Activated effector memory CD4-positive, alpha-beta T cell treated with Interleukin-2 at 50 U/mL for 16 hours (primary cell): ENCODE measurements around the gene CHD2.
"Not testable (repeated sequence)": the region's sequence is repeated elsewhere in the genome, so short reads cannot be mapped to it uniquely, and the experiment has no call there.

Source experiments
- DNase-seq: peaks from one replicate; pipeline ENCODE4 v3.0.0-alpha.2; 2020

The CHD2 gene

GRCh38 chr15:92899948-92900730 lies at the start of gene CHD2:
TSS of gene CHD2 (plus strand) at chr15:92900324. CDS start at chr15:92901238, 914 bp downstream.
- peak; percentile 60 for DNase-seq

GRCh38 chr15:92853222-92853621 lies 46.9 kb upstream of the CHD2 start:
- DNase-seq: no peak

GRCh38 chr15:92861742-92862141 lies 38.4 kb upstream of the CHD2 start:
- DNase-seq: no peak

GRCh38 chr15:92864127-92864814 lies 35.9 kb upstream of the CHD2 start:
- DNase-seq: no peak

- DNase-seq: no peak
These were observed 30.7 kb upstream of the CHD2 start for GRCh38 chr15:92869263-92869940.

GRCh38 chr15:92870010-92870591 lies 30.0 kb upstream of the CHD2 start:
- DNase-seq: no peak

- DNase-seq: not testable (repeated sequence)
These were observed 27.2 kb upstream of the CHD2 start for GRCh38 chr15:92872967-92873366.

- DNase-seq: no peak
These were observed 23.1 kb upstream of the CHD2 start for GRCh38 chr15:92877000-92877399.

GRCh38 chr15:92877416-92877815 lies 22.7 kb upstream of the CHD2 start:
- no peak for DNase-seq

GRCh38 chr15:92878593-92879053 lies 21.5 kb upstream of the CHD2 start:
- DNase-seq: no peak

- no peak for DNase-seq
These were observed 20.0 kb upstream of the CHD2 start for GRCh38 chr15:92879949-92880725.

GRCh38 chr15:92880796-92881195 lies 19.3 kb upstream of the CHD2 start:
- no peak for DNase-seq

GRCh38 chr15:92881211-92881754 lies 18.8 kb upstream of the CHD2 start:
- DNase-seq: no peak

- DNase-seq: peak; percentile 98
These were observed 18.1 kb upstream of the CHD2 start for GRCh38 chr15:92881802-92882696.

GRCh38 chr15:92882697-92883162 lies 17.4 kb upstream of the CHD2 start:
- no peak for DNase-seq

- peak; percentile 23 for DNase-seq
These were observed 16.8 kb upstream of the CHD2 start for GRCh38 chr15:92883163-92883875.

GRCh38 chr15:92883876-92884435 lies 16.2 kb upstream of the CHD2 start:
- DNase-seq: no peak

- DNase-seq: no peak
These were observed 15.5 kb upstream of the CHD2 start for GRCh38 chr15:92884436-92885223.
